H9 (cell line): ENCODE data around the gene EPB41L5. TPM values are rescaled to one million over a fixed set of nuclear protein-coding genes. Genes with fewer than 3 reads are reported as not detected.

Experiments
- DNase-seq: peaks from one replicate; pipeline ENCODE4 v3.0.0-alpha.2; 2017
- H2AFZ ChIP-seq: one replicate; pipeline ENCODE4 v1.6.1; 2013; ENCODE audit warnings: mild to moderate bottlenecking, low read length, control low read depth, moderate library complexity
- H2AK5ac ChIP-seq: 2 replicates; pipeline ENCODE4 v1.6.1; 2013; ENCODE audit warnings: low read length, control low read depth, mixed read lengths; ENCODE audit not compliant: insufficient read length
- H2BK120ac ChIP-seq: one replicate; pipeline ENCODE4 v1.6.1; 2013; ENCODE audit warnings: low read depth, mild to moderate bottlenecking, low read length, control low read depth, inconsistent platforms; ENCODE audit not compliant: poor library complexity, severe bottlenecking
- H2BK12ac ChIP-seq: 2 replicates; pipeline ENCODE4 v1.6.1; 2013; ENCODE audit warnings: low read length, control low read depth, mixed read lengths, low read depth; ENCODE audit not compliant: insufficient read length
- H2BK15ac ChIP-seq: 2 replicates; pipeline ENCODE4 v1.6.1; 2013; ENCODE audit warnings: low read depth, low read length, control low read depth
- H2BK20ac ChIP-seq: one replicate; pipeline ENCODE4 v1.6.1; 2013; ENCODE audit warnings: low read depth, mild to moderate bottlenecking, low read length, control low read depth, inconsistent platforms; ENCODE audit not compliant: poor library complexity, severe bottlenecking
- H2BK5ac ChIP-seq: 2 replicates; pipeline ENCODE4 v1.6.1; 2013; ENCODE audit warnings: low read length, control low read depth, mixed read lengths; ENCODE audit not compliant: insufficient read length
- H3K14ac ChIP-seq: 2 replicates; pipeline ENCODE4 v1.6.1; 2013; ENCODE audit warnings: low read length, control low read depth; ENCODE audit not compliant: insufficient read depth
- H3K18ac ChIP-seq: 2 replicates; pipeline ENCODE4 v1.6.1; 2013; ENCODE audit warnings: low read depth, mild to moderate bottlenecking, mixed read lengths, low read length, control low read depth; ENCODE audit not compliant: insufficient read length
- H3K23ac ChIP-seq: 2 replicates; pipeline ENCODE4 v1.6.1; 2013; ENCODE audit warnings: low read length, control low read depth, mixed read lengths, low read depth; ENCODE audit not compliant: insufficient read length
- H3K23me2 ChIP-seq: 2 replicates; pipeline ENCODE4 v1.6.1; 2013; ENCODE audit warnings: low read depth, mild to moderate bottlenecking, mixed read lengths, low read length, control low read depth; ENCODE audit not compliant: insufficient read length, poor library complexity, severe bottlenecking
- H3K27ac ChIP-seq: 2 replicates; pipeline ENCODE4 v1.5.1; 2013; ENCODE audit warnings: low read length, control low read depth, mixed read lengths, low read depth; ENCODE audit not compliant: insufficient read length
- H3K27me3 ChIP-seq: 2 replicates; pipeline ENCODE4 v1.6.1; 2013; ENCODE audit warnings: low read length, control low read depth, inconsistent platforms; ENCODE audit not compliant: insufficient read depth
- H3K4ac ChIP-seq: 2 replicates; pipeline ENCODE4 v1.6.1; 2013; ENCODE audit warnings: low read depth, mild to moderate bottlenecking, control low read depth, inconsistent platforms, low read length, moderate library complexity
- H3K4me1 ChIP-seq: 2 replicates; pipeline ENCODE4 v1.6.1; 2013; ENCODE audit warnings: low read length, control low read depth, inconsistent platforms; ENCODE audit not compliant: insufficient read depth
- H3K4me2 ChIP-seq: 2 replicates; pipeline ENCODE4 v1.6.1; 2013; ENCODE audit warnings: low read length, control low read depth, mixed read lengths; ENCODE audit not compliant: insufficient read length, insufficient read depth
- H3K56ac ChIP-seq: 2 replicates; pipeline ENCODE4 v1.6.1; 2013; ENCODE audit warnings: low read depth, mild to moderate bottlenecking, mixed read lengths, low read length, control low read depth; ENCODE audit not compliant: insufficient read length
- H3K79me1 ChIP-seq: 2 replicates; pipeline ENCODE4 v1.6.1; 2013; ENCODE audit warnings: low read depth, mild to moderate bottlenecking, moderate library complexity, low read length, control low read depth, inconsistent platforms; ENCODE audit not compliant: insufficient read depth, poor library complexity, severe bottlenecking
- H3K79me2 ChIP-seq: 2 replicates; pipeline ENCODE4 v1.6.1; 2013; ENCODE audit warnings: low read length, control low read depth, inconsistent platforms; ENCODE audit not compliant: insufficient read depth
- H3K9ac ChIP-seq: 2 replicates; pipeline ENCODE4 v1.6.1; 2013; ENCODE audit warnings: low read length, control low read depth, mixed read lengths; ENCODE audit not compliant: insufficient read length; ENCODE audit errors: extremely low read depth
- H3K9me3 ChIP-seq: one replicate; pipeline ENCODE4 v1.6.1; 2013; ENCODE audit warnings: low read depth, low read length, inconsistent platforms; ENCODE audit not compliant: control insufficient read depth
- H3T11ph ChIP-seq: one replicate; pipeline ENCODE4 v1.6.1; 2013; ENCODE audit warnings: mild to moderate bottlenecking, low read length, control low read depth, inconsistent platforms
- H4K20me1 ChIP-seq: one replicate; pipeline ENCODE4 v1.6.1; 2013; ENCODE audit not compliant: control insufficient read depth, insufficient read length, insufficient read depth
- H4K5ac ChIP-seq: 2 replicates; pipeline ENCODE4 v1.6.1; 2013; ENCODE audit warnings: low read depth, mild to moderate bottlenecking, mixed read lengths, low read length, control low read depth; ENCODE audit not compliant: insufficient read length
- H4K8ac ChIP-seq: replicated peaks from 2 replicates; pipeline ENCODE4 v1.6.1; 2013; ENCODE audit warnings: low read length, control low read depth, mixed read lengths, low read depth; ENCODE audit not compliant: insufficient read length
- H4K91ac ChIP-seq: 2 replicates; pipeline ENCODE4 v1.6.1; 2013; ENCODE audit warnings: low read depth, mild to moderate bottlenecking, moderate library complexity, mixed read lengths, low read length, control low read depth; ENCODE audit not compliant: insufficient read length
- H3K27ac Mint-ChIP-seq, 3 experiments: 2 replicates in 2 of 3; 3 replicates in 1 of 3; pipeline ENCODE4 v1.8.0; 2020 to 2021; ENCODE audit warnings: mixed read lengths in 3 of 3, mild to moderate bottlenecking in 1 of 3, moderate library complexity in 1 of 3
- H3K27me3 Mint-ChIP-seq: 2 replicates; pipeline ENCODE4 v1.8.0; 2021; ENCODE audit warnings: low read depth, mild to moderate bottlenecking, moderate library complexity, mixed read lengths
- H3K36me3 Mint-ChIP-seq, 3 experiments: 2 replicates in 2 of 3; 3 replicates in 1 of 3; pipeline ENCODE4 v1.8.0; 2020 to 2021; ENCODE audit warnings: low read depth in 3 of 3, mixed read lengths in 3 of 3; ENCODE audit not compliant: insufficient read depth in 1 of 3
- H3K4me1 Mint-ChIP-seq, 2 experiments: 2 replicates each; pipeline ENCODE4 v1.8.0; 2020; ENCODE audit warnings: mixed read lengths in 2 of 2
- H3K4me3 Mint-ChIP-seq, 2 experiments: 2 replicates in 1 of 2; 3 replicates in 1 of 2; pipeline ENCODE4 v1.8.0; 2020 to 2021; ENCODE audit warnings: mild to moderate bottlenecking in 2 of 2, mixed read lengths in 2 of 2, moderate library complexity in 1 of 2
- H3K9me3 Mint-ChIP-seq, 2 experiments: 2 replicates in 1 of 2; 3 replicates in 1 of 2; pipeline ENCODE4 v1.8.0; 2020; ENCODE audit warnings: mild to moderate bottlenecking in 2 of 2, mixed read lengths in 2 of 2, moderate library complexity in 1 of 2
- CTCF ChIP-seq: fragments of 200-600 bp; sonication (generic); conservative IDR thresholded peaks from 3 replicates; pipeline ENCODE4 v1.8.0; 2021; ENCODE audit warnings: antibody characterized with exemption, mild to moderate bottlenecking
- WGBS: extraction: QIAGEN DNeasy Blood & Tissue Kit; methylation state at CpG from one replicate; pipeline ENCODE4 v1.1.7; 2013; ENCODE audit warnings: missing lambda C conversion rate, low lambda C conversion rate, mixed read lengths; ENCODE audit not compliant: insufficient read length; ENCODE audit errors: extremely low coverage; 5-methylcytosine and 5-hydroxymethylcytosine counted together
- total RNA-seq: library from RNA; stranded (reverse); gene quantifications from 2 replicates; pipeline ENCODE4 v1.2.1, GENCODE V29; 2021

EPB41L5 gene
- total RNA-seq, 1 experiment from 2014 or later, result 40.4 TPM

- no peak overlapping the region for H3T11ph ChIP-seq
- Mint-ChIP-seq H3K4me3 (no peak overlapping the region), H3K27me3 (peaks cover 4% of the 10 kb centered on the region), H3K9me3 (peaks cover 17 to 18% of the 10 kb centered on the region in 2 experiments), H3K36me3 (peaks cover 3 to 9% (median 3%) of the 10 kb centered on the region in 3 experiments; a peak in 3 of 7 replicates), H3K27ac (no peak overlapping the region), H3K4me1 (no peaks in the 10 kb centered on the region; a peak in 1 of 4 replicates)
- H3K79me2 ChIP-seq, result no peaks in the 10 kb centered on the region
- H2AFZ ChIP-seq, result no peak overlapping the region
- H3K4me2 ChIP-seq, result no peak overlapping the region
- H4K8ac ChIP-seq, result no peak overlapping the region
- H3K4me1 ChIP-seq, result no peaks in the 10 kb centered on the region
- DNase-seq, result no peak
- H2BK12ac ChIP-seq, result no peak overlapping the region
- H3K79me1 ChIP-seq, result no peaks in the 10 kb centered on the region
- no peak overlapping the region for H3K9ac ChIP-seq
- H3K18ac ChIP-seq, result no peak overlapping the region
- H4K20me1 ChIP-seq, result no peaks in the 10 kb centered on the region
- no peaks in the 10 kb centered on the region for H3K9me3 ChIP-seq
- TF ChIP-seq CTCF, result no peak
- H4K91ac ChIP-seq, result no peak overlapping the region
- H2BK5ac ChIP-seq, result no peak overlapping the region
- no peaks in the 10 kb centered on the region for H3K23me2 ChIP-seq
- no peak overlapping the region for H2AK5ac ChIP-seq
- H3K27ac ChIP-seq, result no peak overlapping the region
- WGBS, result no CpG with 5 or more reads among the region's 1 CpG
- no peak overlapping the region for H3K56ac ChIP-seq
- no peak overlapping the region for H3K4ac ChIP-seq
- H2BK20ac ChIP-seq, result no peak overlapping the region
- no peaks in the 10 kb centered on the region for H3K27me3 ChIP-seq
- no peak overlapping the region for H2BK15ac ChIP-seq
- H4K5ac ChIP-seq, result no peak overlapping the region
- H2BK120ac ChIP-seq, result no peak overlapping the region
- no peak overlapping the region for H3K23ac ChIP-seq
- no peak overlapping the region for H3K14ac ChIP-seq
These were observed 179.4 kb downstream of the EPB41L5 start for GRCh38 chr2:120192280-120192679.
